ENCODE results near the gene BRSK2.

BRSK2 gene

GRCh38 chr11:1483445-1483961 lies 93.8 kb downstream of the BRSK2 start:
- DNase-seq = no peak
- in situ Hi-C loops (cut with MboI; ENCODE audit: low pct_unique_long_range_greater_than_20kb, low sequenced_read_pairs) = no loop called here

DNA sequence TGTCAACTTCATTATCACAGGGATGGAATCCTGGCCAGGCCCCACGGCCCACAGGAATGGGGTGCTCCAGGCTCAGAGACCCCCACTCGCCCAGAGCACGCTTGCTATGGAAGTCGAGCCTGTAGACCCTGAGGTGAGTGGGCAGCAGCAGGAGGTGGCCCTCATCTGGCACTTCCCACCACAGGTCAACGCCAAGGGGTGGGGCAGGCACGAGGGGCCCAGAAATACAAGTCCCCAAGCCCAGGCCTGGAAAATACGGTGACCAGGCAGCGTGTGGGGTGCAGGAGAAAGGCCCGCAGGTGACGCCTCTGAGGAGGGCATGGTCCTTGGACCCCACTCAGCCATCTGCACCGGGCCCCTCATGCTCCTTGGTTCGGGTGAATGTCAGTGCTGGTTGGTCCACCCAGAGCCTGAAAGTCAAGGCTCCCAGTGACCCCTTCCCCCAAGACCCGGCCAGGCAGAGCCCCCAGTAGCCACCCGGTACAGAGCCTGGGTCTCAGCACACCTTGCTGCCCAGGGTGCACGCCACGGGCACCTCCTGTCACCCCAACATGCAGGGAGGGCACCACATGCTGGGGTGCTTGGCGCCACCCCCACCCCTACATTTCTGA lies 94.4 kb downstream of the BRSK2 start:
- in situ Hi-C loops (cut with MboI; ENCODE audit: low pct_unique_long_range_greater_than_20kb, low sequenced_read_pairs) = no loop called here
- DNase-seq = no peak

- no peak for DNase-seq
- in situ Hi-C loops (cut with MboI; ENCODE audit: low pct_unique_long_range_greater_than_20kb, low sequenced_read_pairs) = no loop called here
Observed at GRCh38 chr11:1484695-1485503, 95.2 kb downstream of the BRSK2 start.

DNA sequence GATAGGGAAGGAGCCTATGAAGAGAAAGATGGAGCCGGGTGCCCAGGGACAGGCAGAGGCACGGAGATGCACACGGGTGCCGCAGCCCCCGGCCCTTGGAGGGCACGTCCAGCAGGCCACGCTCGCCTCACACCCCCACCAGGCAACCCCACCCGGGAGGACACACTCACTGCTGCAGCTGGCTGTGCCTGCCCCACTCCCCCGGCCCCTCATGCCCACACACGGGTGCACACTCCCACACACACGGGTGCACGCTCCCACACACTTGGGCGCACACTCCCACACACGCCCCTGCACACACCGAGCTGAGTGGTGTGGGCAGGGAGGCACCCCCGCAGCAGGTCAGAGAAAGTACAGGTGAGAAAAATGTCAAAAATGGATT lies 95.8 kb downstream of the BRSK2 start:
- in situ Hi-C loops (cut with MboI; ENCODE audit: low pct_unique_long_range_greater_than_20kb, low sequenced_read_pairs) = no loop called here
- no peak for DNase-seq

GRCh38 chr11:1486054-1486825 lies 96.5 kb downstream of the BRSK2 start, which contains the start of gene MOB2:
MOB2 (minus strand) TSS chr11:1486779; CDS start chr11:1486556, 223 bp downstream.
- DNase-seq = peak; percentile 8
- in situ Hi-C loops (cut with MboI; ENCODE audit: low pct_unique_long_range_greater_than_20kb, low sequenced_read_pairs) = no loop called here

DNA sequence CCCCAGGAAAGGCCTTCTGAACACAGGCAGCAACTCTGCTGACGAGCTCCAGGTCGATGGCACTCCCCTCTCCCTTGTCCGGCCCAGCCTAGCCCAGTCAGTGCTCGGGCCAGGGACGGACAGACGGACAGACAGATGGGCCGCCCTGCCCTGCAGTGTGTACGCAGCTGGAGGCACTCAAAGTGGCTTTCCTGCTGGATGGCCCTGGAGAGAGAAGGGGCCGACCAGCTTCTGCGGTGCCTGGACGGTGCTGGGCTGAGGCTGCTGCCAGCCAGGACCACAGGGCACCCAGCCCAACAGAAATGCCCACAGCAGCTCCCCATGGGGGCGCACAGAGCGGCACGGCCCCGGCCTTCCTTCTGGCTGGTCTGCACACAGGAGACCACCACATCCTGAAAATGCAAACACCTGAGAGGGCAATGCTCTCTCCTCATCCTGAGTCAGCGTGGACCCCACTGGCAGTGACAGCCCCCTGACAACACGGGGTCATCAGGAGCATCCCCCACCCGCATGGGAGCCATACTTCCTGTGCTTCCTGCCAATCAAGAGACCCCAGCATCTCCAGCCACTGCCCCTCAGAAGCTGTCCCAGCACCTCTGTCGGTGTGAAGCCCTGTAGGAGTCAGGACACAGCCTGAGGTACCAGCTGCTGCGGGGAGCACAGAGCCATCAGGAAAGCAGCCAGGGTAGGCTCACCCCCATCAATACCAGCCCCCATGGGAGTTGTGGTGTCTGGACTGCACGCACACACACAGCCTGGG lies 97.5 kb downstream of the BRSK2 start:
- DNase-seq = no peak

DNA sequence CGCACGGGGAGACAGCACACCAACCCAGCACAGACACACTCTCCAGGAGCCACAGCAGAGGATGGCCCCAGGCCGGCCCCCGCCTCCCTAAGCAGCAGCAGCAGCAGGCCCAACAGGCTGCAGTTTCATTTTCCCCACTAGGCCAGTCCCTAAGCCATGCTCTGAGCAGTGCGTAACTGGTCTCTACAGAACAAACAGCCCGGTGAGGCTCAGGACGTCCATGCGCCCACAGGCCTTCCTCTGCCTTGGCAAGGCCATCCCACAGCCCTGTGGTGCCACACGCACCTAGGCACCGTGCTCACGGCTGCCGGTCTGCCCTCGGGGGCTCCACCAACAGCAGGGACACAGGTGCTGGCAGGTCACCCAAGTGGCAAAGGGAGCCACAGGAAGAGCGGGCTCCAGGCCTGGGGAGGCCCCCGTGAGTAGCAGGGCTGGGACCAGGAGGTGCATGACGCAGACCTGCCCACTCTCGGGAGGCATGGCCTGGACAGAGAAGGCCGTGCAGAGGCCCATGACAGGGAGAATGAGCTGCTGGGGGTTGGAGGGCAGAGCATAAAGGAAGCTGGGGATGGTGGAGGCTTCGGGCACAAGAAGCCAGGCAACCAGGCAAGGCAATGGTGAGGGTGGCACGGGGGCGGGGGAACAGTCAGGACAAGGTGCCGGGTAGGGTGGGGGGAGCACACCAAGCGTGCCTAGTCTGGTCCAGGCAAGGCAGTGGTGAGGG lies 98.3 kb downstream of the BRSK2 start:
- in situ Hi-C loops (cut with MboI; ENCODE audit: low pct_unique_long_range_greater_than_20kb, low sequenced_read_pairs) = no loop called here
- no peak for DNase-seq

More for the DNA sequence above, 97.5 kb downstream of the BRSK2 start:
- in situ Hi-C loops (cut with MboI; ENCODE audit: low pct_unique_long_range_greater_than_20kb, low sequenced_read_pairs) = no loop called here

DNA sequence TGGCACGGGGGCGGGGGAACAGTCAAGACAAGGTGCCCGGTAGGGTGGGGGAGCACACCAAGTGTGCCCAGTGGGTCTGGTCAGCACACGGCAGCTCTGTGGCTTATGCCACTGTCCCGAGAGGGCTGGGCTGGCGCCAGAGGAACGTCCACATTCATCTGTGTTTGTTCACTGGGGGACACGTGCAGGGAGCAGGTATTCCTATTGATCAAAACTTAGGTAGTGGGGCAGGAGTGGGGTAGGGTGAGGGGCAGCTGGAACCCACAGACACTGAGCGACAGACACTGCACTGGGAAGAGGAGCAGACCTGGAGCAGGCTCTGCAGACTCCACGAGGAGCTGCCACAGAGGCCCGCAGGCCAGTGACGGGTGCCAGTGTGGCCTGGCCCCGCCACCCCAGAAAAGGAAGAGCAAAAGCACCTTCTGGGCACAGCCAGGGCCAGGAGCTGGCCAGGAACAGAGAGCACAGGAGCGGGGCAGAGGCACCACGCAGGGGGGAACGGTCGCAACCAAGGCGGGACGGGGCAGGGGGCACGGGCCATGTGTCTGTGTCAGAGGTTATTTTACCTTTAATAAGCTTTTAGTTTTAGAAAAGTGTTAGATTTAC lies 98.9 kb downstream of the BRSK2 start:
- no peak for DNase-seq
- in situ Hi-C loops (cut with MboI; ENCODE audit: low pct_unique_long_range_greater_than_20kb, low sequenced_read_pairs) = no loop called here

DNA sequence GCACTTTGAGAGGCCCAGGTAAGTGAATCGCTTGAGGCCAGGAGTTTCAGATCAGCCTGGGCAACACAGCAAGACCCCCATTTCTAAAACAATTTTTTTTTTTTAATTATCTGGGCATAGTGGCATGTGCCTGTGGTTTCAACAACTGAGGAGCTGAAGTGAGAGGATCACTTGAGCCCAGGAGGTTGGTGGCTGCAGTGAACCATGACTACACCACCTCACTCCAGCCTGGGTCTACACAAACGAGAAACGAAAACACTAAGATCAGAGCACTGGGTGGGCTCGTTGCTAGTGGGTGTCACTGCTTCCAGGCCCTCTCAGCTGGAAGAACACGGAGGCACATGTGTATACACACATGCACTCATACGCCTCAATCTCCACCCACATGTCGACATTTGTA lies 100.9 kb downstream of the BRSK2 start:
- in situ Hi-C loops (cut with MboI; ENCODE audit: low pct_unique_long_range_greater_than_20kb, low sequenced_read_pairs) = no loop called here
- DNase-seq = no peak

DNA sequence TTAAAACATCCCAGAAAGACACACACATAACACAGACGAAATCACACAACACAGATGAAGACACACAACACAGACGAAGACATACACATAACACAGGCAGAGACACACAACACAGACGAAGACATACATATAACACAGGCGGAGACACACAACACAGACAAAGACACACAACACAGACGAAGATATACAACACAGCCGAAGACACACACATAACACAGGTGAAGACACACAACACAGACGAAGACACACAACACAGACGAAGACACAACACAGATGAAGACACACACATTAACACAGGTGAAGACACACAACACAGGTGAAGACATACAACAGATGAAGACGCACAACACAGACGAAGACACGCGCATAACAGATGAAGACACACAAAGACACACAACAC lies 101.6 kb downstream of the BRSK2 start:
- in situ Hi-C loops (cut with MboI; ENCODE audit: low pct_unique_long_range_greater_than_20kb, low sequenced_read_pairs) = no loop called here
- DNase-seq = no peak

DNA sequence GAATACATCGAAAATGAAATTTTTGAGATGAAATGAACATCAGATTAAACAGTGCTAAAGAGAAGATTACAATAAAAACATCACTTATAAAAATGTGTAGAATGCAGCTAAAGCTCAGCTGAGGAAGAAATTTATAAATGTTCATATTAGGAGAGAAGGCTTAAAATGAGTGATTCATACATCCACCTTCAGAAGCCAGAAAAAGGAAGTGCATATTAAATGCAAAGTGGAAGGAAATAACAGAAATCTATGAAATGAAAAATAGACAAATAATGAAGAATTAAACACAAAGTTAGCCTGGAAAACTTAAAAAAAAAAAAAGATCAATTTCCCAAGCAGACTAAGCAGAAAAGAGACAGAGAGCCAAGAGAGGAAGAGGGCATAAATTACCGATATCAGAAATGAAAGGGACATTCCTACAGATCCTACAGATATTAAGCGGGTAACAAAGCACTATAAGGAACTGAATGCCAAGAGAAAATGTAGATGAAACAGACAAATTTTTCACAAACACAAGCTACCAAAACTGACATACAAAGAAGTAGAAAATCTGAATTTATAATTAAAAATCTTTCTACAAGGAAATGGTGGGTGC lies 104.0 kb downstream of the BRSK2 start:
- in situ Hi-C loops (cut with MboI; ENCODE audit: low pct_unique_long_range_greater_than_20kb, low sequenced_read_pairs) = no loop called here

DNA sequence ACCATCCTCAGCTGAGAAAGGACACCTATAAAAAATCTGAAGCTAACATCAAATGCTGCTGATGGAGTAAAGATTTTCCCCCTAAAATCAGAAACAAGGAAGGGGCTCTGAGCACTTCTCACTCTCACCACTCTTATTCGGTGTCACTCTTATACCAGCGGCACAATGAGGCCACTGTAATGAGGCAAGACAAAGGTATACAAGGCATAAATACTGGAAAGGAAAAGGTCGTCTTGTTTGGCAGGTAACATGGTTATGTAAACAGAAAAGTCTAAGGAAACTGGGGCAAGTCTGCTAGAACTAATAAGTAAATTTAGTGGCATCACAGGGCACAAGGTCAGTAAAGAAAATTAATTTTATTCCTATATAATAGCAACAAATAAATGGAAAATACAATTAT lies 104.9 kb downstream of the BRSK2 start:
- in situ Hi-C loops (cut with MboI; ENCODE audit: low pct_unique_long_range_greater_than_20kb, low sequenced_read_pairs) = no loop called here
- no peak for DNase-seq

More for the DNA sequence above, 104.0 kb downstream of the BRSK2 start:
- DNase-seq = no peak

DNA sequence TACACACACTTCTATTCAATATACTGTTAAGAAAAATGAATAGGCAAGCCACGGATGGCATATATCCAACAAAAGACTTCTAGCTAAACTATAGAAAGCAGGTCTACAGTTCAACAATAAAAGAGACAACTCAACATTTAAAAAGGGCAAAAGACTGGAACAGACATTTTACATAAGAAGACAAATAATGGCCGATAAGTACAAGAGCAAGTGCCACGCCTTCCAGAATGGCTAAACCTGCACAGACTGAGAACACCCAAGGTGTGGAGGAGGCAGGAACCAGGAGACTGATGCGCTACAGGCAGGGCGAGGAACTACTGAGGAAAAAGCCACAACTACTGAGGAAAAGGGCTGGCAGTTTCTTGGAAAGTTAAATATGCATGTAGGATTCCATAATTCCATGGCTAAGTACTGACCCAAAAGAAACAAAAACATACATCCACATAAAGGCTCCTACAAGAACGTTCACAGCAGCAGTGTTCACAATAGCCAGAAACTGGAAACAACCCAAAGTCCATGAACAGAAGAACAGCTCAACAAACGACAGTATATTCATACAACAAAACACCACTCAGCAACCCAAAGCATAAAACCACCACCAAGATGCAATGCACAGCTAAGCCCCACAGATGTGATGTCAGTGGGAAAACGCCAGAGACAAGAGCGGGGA lies 106.5 kb downstream of the BRSK2 start:
- in situ Hi-C loops (cut with MboI; ENCODE audit: low pct_unique_long_range_greater_than_20kb, low sequenced_read_pairs) = no loop called here
- no peak for DNase-seq

GRCh38 chr11:1496761-1497095 lies 107.0 kb downstream of the BRSK2 start:
- DNase-seq = no peak
- in situ Hi-C loops (cut with MboI; ENCODE audit: low pct_unique_long_range_greater_than_20kb, low sequenced_read_pairs) = no loop called here

- no peak for DNase-seq
- in situ Hi-C loops (cut with MboI; ENCODE audit: low pct_unique_long_range_greater_than_20kb, low sequenced_read_pairs) = no loop called here
Observed at GRCh38 chr11:1497600-1497999, 107.9 kb downstream of the BRSK2 start.

- in situ Hi-C loops (cut with MboI; ENCODE audit: low pct_unique_long_range_greater_than_20kb, low sequenced_read_pairs) = no loop called here
- no peak for DNase-seq
Observed at GRCh38 chr11:1498262-1498661, 108.5 kb downstream of the BRSK2 start.

GRCh38 chr11:1499261-1499890 lies 109.6 kb downstream of the BRSK2 start:
- no peak for DNase-seq
- in situ Hi-C loops (cut with MboI; ENCODE audit: low pct_unique_long_range_greater_than_20kb, low sequenced_read_pairs) = no loop called here
